Stomach (tissue), 4 donors: ENCODE data around the gene BCAS3.

ENCODE experiments used
- CTCF ChIP-seq, 7 experiments: fragments of 450-650 bp in 4 of 7; fragments of 200-600 bp in 3 of 7; sonication (generic) in 3 of 7; IDR thresholded peaks; one replicate each; pipeline ENCODE4 v1.5.1; 2016 to 2019; ENCODE audit warnings: antibody characterized with exemption in 7 of 7, control low read depth in 2 of 7, mild to moderate bottlenecking in 1 of 7
- POLR2A ChIP-seq, 4 donors: fragments of 450-650 bp; IDR thresholded peaks; one replicate each; pipeline ENCODE4 v1.6.1; 2016; ENCODE audit warnings: antibody characterized with exemption in 4 of 4, control low read depth in 2 of 4, mild to moderate bottlenecking in 1 of 4, moderate library complexity in 1 of 4
- POLR2AphosphoS5 ChIP-seq, 3 donors: sonication (generic); formaldehyde crosslinking; IDR thresholded peaks; one replicate each; pipeline ENCODE4 v1.6.1; 2016; ENCODE audit warnings: antibody characterized with exemption in 3 of 3

DNA sequence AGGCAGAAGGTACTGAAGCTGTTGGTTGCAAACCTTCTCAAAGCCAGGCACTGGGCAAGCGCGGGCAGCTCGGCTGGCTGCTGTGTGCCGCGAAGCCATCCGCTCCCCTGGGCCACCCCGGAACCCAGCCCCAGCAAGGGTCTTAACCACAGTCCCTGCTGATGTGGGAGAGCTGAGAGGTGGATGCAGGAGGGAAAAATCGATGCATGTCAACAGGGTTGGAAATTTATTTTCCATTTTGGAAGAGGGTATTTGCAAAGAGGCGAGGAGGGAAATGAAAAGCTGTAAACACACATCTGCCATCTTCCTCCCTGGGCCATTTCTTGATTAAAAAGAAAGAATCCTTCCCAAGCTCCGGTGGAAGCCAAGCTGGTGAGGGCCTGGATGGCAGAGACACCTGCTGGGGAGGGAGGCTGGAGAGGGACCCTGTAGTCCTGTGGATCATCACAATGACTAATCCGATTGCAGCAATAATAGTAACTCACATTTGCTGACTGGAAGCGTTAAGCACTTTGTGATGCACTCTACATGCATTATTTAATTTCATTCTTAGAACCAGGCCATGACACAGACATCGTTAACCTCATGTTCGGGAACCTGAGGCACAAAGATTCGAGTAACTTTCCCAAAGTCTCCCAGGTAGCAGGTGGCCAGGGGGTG lies 708.1 kb downstream of the BCAS3 start:
- TF ChIP-seq CTCF (IDR thresholded peaks at IDR 0.05) (no peak), POLR2AphosphoS5 (IDR thresholded peaks at IDR 0.05) (no peak), POLR2A (IDR thresholded peaks at IDR 0.05) (no peak)
